GM12878 (cell line): Measurements from ENCODE around the gene CEP97. TPM values are rescaled to one million over a fixed set of nuclear protein-coding genes. Genes with fewer than 3 reads are reported as not detected.
A peak's percentile ranks its signal among the peaks of the same experiment; 100 is the strongest.

ENCODE experiments used
- BACH1 ChIP-seq: fragments of 450-650 bp; IDR thresholded peaks from 2 replicates; pipeline ENCODE4 v1.6.1; 2017; ENCODE audit warnings: mild to moderate bottlenecking, borderline replicate concordance
- BMI1 ChIP-seq: fragments of 450-650 bp; IDR thresholded peaks from 2 replicates; pipeline ENCODE4 v1.6.1; 2016; ENCODE audit warnings: mild to moderate bottlenecking, moderate library complexity, borderline replicate concordance
- CHD1 ChIP-seq: IDR thresholded peaks from 2 replicates; pipeline ENCODE4 v1.6.1; 2012; ENCODE audit warnings: low read depth, low read length, improper control_type of control experiment
- CHD4 ChIP-seq: fragments of 200-600 bp; sonication (generic); IDR thresholded peaks from 2 replicates; pipeline ENCODE4 v1.6.1; 2016; ENCODE audit warnings: mild to moderate bottlenecking
- CREB1 ChIP-seq: IDR thresholded peaks from 2 replicates; pipeline ENCODE4 v1.6.1; 2012; ENCODE audit warnings: low read depth, mild to moderate bottlenecking, inconsistent platforms
- DPF2 ChIP-seq: fragments of 450-650 bp; IDR thresholded peaks from 2 replicates; pipeline ENCODE4 v1.6.1; 2017; ENCODE audit warnings: mild to moderate bottlenecking
- ETV6 ChIP-seq, 2 experiments: fragments of 450-650 bp in 1 of 2; IDR thresholded peaks in 1 of 2; conservative IDR thresholded peaks in 1 of 2; 2 replicates each; pipeline ENCODE4 v1.6.1; 2014; ENCODE audit warnings: antibody characterized with exemption in 1 of 2, borderline replicate concordance in 1 of 2, low read depth in 1 of 2, mild to moderate bottlenecking in 1 of 2, moderate library complexity in 1 of 2
- HDGF ChIP-seq: fragments of 450-650 bp; IDR thresholded peaks from 2 replicates; pipeline ENCODE4 v1.6.1; 2016; ENCODE audit warnings: antibody characterized with exemption
- KAT2A ChIP-seq: conservative IDR thresholded peaks from 2 replicates; pipeline ENCODE4 v1.6.1; 2011; ENCODE audit warnings: low read depth, low read length; ENCODE audit not compliant: control insufficient read depth
- MTA3 ChIP-seq: IDR thresholded peaks from 2 replicates; pipeline ENCODE4 v1.6.1; 2012; ENCODE audit warnings: low read length, inconsistent platforms, borderline replicate concordance
- MYC ChIP-seq: IDR thresholded peaks from 2 replicates; pipeline ENCODE4 v1.6.1; 2011; ENCODE audit warnings: mild to moderate bottlenecking, low read length, moderate library complexity, inconsistent platforms; ENCODE audit not compliant: insufficient read depth, insufficient replicate concordance, insufficient read length, severe bottlenecking
- NBN ChIP-seq: fragments of 450-650 bp; IDR thresholded peaks from 2 replicates; pipeline ENCODE4 v1.6.1; 2016
- POLR2A ChIP-seq: IDR thresholded peaks from 2 replicates; pipeline ENCODE4 v1.6.1; 2011; ENCODE audit warnings: low read depth, mild to moderate bottlenecking, low read length
- RUNX3 ChIP-seq: IDR thresholded peaks from 2 replicates; pipeline ENCODE4 v1.6.1; 2012; ENCODE audit warnings: low read length, inconsistent platforms
- SMAD5 ChIP-seq: IDR thresholded peaks from 2 replicates; pipeline ENCODE4 v1.6.1; 2016; ENCODE audit warnings: antibody characterized with exemption, low read depth
- SREBF1 ChIP-seq: IDR thresholded peaks from 2 replicates; pipeline ENCODE4 v1.6.1; 2012; ENCODE audit warnings: mild to moderate bottlenecking, low read length
- YY1 ChIP-seq: IDR thresholded peaks from 2 replicates; pipeline ENCODE4 v1.6.1; 2011; ENCODE audit warnings: low read depth, mild to moderate bottlenecking, low read length
- ZNF384 ChIP-seq: IDR thresholded peaks from 2 replicates; pipeline ENCODE4 v1.6.1; 2012; ENCODE audit warnings: low read depth, mild to moderate bottlenecking, low read length, improper control_type of control experiment, borderline replicate concordance
- polyA plus RNA-seq, 11 experiments: library from polyadenylated mRNA; depleted of rRNA in 4 of 11; unstranded in 6 of 11; stranded (reverse) in 5 of 11; fragments of >200 nt; fragmentation: Nextera tagmentation in 4 of 11; fragmentation: Illumina TruSeq in 1 of 11; extraction: Ambion mirVana in 4 of 11; extraction: Trizol in 1 of 11; gene quantifications; 1 replicate in 1 of 11; 2 replicates in 10 of 11; pipeline versions ENCODE4 v1.2.1 to v1.2.3, GENCODE V29; 2011 to 2016; ENCODE audit warnings: inconsistent platforms in 2 of 11, missing spikeins in 2 of 11, low read depth in 1 of 11
- total RNA-seq, 4 experiments: library from RNA; depleted of rRNA in 3 of 4; stranded (reverse); fragments of >200 nt in 3 of 4; fragmentation: Illumina TruSeq in 1 of 4; extraction: Trizol in 1 of 4; gene quantifications; 2 replicates each; pipeline versions ENCODE4 v1.2.1 to v1.2.3, GENCODE V29; 2013 to 2021
- TF ChIP-seq, protein P1 (sequence below): IDR thresholded peaks from 2 replicates; pipeline ENCODE4 v1.6.1; 2012; ENCODE audit warnings: low read length, inconsistent platforms
- TF ChIP-seq, protein P2 (sequence below): fragments of 450-650 bp; IDR thresholded peaks from 2 replicates; pipeline ENCODE4 v1.6.1; 2014; ENCODE audit warnings: mild to moderate bottlenecking
- TF ChIP-seq, protein P3 (sequence below): IDR thresholded peaks from 2 replicates; pipeline ENCODE4 v1.6.1; 2012; ENCODE audit warnings: low read depth, low read length, improper control_type of control experiment
- TF ChIP-seq, protein P4 (sequence below): fragments of 150-350 bp; IDR thresholded peaks from 2 replicates; pipeline ENCODE4 v1.6.1; 2014; ENCODE audit warnings: mild to moderate bottlenecking, low read depth, low read length
- TF ChIP-seq, protein P5 (sequence below): fragments of 450-650 bp; formaldehyde crosslinking; IDR thresholded peaks from 2 replicates; pipeline ENCODE4 v1.5.0; 2022; ENCODE audit warnings: mild to moderate bottlenecking, missing genetic modification characterization

The CEP97 gene
- total and polyA plus RNA-seq, 10 of the 15 experiments (the other 5 are each of a cell fraction or from before 2014, with no cell fraction given), result 1.9 to 13.7 (median 5.8) TPM

DNA sequence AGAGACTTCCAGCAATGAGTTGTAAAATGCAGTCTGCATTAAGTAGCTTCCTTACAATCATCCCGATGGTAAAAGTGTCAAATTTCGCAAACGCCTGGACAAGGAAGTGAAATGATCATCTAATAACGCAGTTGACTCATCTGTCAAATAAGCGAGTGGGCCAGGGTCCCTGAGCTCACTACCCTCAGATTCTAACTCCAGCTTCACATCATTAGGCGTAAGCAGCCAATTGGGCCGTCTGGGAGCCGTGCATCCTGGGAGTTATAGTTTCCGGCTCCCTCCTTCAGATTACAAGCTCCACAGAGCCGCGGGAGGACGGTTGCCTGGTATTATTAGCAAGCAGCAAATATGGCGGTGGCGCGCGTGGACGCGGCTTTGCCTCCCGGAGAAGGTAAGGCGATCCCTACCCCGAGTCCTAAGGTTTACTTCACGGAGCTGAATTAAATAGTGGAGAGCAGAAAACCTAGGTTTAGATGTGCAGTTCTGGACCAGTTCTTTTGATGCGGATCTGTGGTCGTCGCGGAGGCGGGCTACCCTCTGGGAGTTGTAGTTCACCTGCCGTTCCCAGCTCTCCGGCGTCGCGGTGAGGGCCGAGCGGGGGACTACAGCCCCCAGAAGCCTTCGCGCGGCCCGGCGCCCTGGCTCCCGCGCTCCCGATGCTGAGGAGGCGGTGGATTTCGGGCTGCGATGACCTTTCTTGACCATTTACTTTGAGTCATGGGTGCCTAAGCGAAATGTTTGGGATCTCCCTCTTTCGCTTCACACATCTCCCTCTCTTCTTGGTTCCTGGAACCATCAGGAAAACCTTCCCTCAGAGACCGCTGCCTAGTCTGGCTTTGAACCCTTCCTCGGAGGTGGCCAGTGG, at the start of gene CEP97 (continued):
- TF ChIP-seq ETV6 (conservative IDR thresholded peaks at IDR 0.05 in 1 of 2, IDR thresholded peaks at IDR 0.05 in 1 of 2; ENCODE audit: borderline replicate concordance in 1 of 2, low read depth in 1 of 2) (peak in 1 of 2 experiments; percentile 31; a peak in 1 of 4 replicates), SREBF1 (peak; percentile 62), BACH1 (no peak), NBN (peak; percentile 53; the same call in 1 of the 2 replicates), MTA3 (no peak), POLR2A (peak; percentile 52; the same call in 1 of the 2 replicates), MYC (no peak), ZNF384 (no peak), SMAD5 (0 out of 2 replicates have a peak, but pooled peaks have one; percentile 33), HDGF (0 out of 2 replicates have a peak, but pooled peaks have one; percentile 8), BMI1 (no peak), KAT2A (no peak), YY1 (peak; percentile 94), CHD4 (no peak), CHD1 (no peak), RUNX3 (peak; percentile 80), DPF2 (no peak), CREB1 (peak; percentile 62)
- TF ChIP-seq, protein P1, sequence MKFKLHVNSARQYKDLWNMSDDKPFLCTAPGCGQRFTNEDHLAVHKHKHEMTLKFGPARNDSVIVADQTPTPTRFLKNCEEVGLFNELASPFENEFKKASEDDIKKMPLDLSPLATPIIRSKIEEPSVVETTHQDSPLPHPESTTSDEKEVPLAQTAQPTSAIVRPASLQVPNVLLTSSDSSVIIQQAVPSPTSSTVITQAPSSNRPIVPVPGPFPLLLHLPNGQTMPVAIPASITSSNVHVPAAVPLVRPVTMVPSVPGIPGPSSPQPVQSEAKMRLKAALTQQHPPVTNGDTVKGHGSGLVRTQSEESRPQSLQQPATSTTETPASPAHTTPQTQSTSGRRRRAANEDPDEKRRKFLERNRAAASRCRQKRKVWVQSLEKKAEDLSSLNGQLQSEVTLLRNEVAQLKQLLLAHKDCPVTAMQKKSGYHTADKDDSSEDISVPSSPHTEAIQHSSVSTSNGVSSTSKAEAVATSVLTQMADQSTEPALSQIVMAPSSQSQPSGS, result no peak
- TF ChIP-seq, protein P2, sequence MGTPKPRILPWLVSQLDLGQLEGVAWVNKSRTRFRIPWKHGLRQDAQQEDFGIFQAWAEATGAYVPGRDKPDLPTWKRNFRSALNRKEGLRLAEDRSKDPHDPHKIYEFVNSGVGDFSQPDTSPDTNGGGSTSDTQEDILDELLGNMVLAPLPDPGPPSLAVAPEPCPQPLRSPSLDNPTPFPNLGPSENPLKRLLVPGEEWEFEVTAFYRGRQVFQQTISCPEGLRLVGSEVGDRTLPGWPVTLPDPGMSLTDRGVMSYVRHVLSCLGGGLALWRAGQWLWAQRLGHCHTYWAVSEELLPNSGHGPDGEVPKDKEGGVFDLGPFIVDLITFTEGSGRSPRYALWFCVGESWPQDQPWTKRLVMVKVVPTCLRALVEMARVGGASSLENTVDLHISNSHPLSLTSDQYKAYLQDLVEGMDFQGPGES, result no peak
- TF ChIP-seq, protein P3, sequence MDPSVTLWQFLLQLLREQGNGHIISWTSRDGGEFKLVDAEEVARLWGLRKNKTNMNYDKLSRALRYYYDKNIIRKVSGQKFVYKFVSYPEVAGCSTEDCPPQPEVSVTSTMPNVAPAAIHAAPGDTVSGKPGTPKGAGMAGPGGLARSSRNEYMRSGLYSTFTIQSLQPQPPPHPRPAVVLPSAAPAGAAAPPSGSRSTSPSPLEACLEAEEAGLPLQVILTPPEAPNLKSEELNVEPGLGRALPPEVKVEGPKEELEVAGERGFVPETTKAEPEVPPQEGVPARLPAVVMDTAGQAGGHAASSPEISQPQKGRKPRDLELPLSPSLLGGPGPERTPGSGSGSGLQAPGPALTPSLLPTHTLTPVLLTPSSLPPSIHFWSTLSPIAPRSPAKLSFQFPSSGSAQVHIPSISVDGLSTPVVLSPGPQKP, result no peak; the same call in 1 of the 2 replicates
- TF ChIP-seq, protein P4, sequence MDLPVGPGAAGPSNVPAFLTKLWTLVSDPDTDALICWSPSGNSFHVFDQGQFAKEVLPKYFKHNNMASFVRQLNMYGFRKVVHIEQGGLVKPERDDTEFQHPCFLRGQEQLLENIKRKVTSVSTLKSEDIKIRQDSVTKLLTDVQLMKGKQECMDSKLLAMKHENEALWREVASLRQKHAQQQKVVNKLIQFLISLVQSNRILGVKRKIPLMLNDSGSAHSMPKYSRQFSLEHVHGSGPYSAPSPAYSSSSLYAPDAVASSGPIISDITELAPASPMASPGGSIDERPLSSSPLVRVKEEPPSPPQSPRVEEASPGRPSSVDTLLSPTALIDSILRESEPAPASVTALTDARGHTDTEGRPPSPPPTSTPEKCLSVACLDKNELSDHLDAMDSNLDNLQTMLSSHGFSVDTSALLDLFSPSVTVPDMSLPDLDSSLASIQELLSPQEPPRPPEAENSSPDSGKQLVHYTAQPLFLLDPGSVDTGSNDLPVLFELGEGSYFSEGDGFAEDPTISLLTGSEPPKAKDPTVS, result no peak
- TF ChIP-seq, protein P5, sequence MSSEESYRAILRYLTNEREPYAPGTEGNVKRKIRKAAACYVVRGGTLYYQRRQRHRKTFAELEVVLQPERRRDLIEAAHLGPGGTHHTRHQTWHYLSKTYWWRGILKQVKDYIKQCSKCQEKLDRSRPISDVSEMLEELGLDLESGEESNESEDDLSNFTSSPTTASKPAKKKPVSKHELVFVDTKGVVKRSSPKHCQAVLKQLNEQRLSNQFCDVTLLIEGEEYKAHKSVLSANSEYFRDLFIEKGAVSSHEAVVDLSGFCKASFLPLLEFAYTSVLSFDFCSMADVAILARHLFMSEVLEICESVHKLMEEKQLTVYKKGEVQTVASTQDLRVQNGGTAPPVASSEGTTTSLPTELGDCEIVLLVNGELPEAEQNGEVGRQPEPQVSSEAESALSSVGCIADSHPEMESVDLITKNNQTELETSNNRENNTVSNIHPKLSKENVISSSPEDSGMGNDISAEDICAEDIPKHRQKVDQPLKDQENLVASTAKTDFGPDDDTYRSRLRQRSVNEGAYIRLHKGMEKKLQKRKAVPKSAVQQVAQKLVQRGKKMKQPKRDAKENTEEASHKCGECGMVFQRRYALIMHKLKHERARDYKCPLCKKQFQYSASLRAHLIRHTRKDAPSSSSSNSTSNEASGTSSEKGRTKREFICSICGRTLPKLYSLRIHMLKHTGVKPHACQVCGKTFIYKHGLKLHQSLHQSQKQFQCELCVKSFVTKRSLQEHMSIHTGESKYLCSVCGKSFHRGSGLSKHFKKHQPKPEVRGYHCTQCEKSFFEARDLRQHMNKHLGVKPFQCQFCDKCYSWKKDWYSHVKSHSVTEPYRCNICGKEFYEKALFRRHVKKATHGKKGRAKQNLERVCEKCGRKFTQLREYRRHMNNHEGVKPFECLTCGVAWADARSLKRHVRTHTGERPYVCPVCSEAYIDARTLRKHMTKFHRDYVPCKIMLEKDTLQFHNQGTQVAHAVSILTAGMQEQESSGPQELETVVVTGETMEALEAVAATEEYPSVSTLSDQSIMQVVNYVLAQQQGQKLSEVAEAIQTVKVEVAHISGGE, result no peak
